CD4-positive, alpha-beta T cell treated with Interleukin-15 for 1 hour (primary cell): ENCODE measurements around the gene RUSF1.
"Not testable (repeated sequence)": the region's sequence is repeated elsewhere in the genome, so short reads cannot be mapped to it uniquely, and the experiment has no call there.

Experiments used
- DNase-seq: peaks from one replicate; pipeline ENCODE4 v3.0.0-alpha.2; 2020

Gene RUSF1

GRCh38 chr16:31445931-31446330 lies 62.3 kb downstream of the RUSF1 start:
- not testable (repeated sequence) for DNase-seq

DNA sequence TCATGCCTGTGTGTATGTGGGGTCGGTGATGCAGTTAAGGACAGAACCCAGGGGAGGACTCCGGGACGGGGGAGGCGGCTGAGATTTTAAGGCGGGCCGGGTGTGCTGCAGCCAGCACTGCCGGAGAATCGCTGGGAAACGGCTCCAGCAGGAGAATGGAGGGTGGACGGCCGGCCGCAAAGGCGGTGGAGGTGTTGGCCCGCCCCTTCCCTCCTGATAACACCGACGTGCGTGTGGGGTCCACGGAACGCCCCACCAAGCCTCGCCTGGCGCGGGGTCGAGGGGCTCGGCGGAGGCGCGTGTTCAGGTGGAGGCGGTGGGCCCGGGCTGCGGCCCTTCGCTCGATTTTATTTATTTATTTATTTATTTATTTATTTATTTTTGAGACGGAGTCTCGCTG lies 66.2 kb downstream of the RUSF1 start:
- DNase-seq, result no peak

DNA sequence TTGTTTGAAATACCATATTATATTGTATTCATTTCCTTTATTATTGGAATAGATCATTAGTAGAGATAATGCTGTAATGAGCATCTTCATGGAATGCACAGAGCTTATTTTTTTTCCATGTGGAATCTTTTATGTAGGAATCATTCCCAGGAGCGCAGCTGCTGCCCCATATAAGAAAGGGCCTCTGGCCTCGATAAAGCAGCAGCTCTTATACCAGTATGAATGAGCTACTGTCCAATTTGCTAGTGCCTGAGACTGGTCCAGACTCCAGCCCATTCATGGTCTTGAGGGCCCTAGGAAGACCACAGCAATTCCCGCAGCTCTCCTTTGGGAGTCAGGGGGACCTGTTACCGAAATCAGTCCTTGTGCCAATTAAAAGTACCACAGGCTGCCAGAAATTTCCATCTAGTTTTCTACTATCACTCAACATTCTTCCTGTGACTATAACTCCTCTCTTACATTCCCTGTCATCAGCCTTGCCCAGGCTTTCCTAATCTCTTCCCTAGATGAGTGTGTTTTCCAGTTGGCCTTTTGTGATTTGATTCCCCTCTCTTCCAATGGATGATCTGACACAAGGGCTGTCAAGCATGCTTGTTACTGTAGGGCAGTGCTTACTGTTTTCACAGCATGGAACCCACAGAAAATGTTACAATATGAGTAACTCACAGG lies 67.5 kb downstream of the RUSF1 start:
- no peak for DNase-seq

DNA sequence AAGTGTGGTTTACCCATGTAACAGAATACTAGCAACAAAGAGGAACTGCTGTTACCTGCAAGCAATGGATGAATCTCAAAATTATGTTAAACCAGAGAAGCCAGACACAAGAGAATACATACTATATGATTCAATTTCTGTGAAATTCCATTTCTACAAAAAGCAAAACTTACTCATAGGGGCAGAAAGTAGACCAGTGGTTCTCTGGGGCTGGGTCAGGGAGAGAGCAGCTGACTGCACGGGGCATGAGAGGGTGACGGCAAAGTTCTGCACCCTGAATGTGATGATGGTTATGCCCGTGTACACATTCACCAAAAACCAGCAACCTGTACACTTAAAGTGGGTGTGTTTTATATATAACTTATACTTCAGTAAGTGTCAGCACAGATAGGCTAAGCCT lies 68.7 kb downstream of the RUSF1 start:
- no peak for DNase-seq
